ENCODE data around the gene BAAT. TPM values are rescaled to one million over a fixed set of nuclear protein-coding genes. Genes with fewer than 3 reads are reported as not detected.

Gene BAAT
- total RNA-seq, 4 donors from 2014 or later = not detected

DNA sequence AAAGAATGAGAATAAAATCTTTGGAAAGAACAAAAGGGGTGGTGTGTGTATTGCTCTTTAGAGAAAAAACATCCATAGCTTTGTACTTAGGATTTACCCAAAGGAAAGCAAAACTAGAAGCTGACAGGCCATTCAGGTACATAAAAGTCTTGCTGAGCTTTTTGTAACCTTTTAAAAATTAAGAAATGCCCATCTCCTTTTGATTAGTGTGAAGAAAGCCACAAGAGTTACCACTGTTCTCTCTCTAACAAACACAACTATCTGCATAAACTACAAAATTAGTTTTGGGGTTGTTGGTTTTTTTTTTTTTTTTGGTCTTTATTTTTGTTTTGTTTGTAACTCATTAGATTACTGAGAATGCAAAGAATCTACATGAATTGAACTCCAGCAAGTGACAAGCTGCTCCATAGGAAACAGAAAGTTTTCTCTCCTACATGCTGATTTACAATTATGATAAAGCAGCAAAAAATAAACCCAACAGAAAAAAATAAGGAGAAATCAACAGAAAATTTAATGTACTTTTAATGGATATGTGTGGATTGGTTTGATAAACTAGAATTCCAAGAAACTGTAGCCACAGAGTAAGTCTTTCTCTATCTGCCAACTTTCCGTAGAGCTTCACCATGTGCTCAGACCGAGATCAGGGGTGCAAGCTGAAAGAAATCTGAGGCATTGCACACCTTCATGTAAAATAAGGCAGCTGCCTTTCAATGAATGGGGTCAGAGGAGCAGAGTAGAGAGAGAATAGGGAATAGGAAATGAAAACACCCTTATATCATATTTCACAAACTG is 12.3 kb downstream of the BAAT start:
- no peak for DNase-seq (ENCODE audit: low spot score)
- no peak for ATAC-seq (ENCODE audit: low FRiP score)
- TF ChIP-seq, protein P1, sequence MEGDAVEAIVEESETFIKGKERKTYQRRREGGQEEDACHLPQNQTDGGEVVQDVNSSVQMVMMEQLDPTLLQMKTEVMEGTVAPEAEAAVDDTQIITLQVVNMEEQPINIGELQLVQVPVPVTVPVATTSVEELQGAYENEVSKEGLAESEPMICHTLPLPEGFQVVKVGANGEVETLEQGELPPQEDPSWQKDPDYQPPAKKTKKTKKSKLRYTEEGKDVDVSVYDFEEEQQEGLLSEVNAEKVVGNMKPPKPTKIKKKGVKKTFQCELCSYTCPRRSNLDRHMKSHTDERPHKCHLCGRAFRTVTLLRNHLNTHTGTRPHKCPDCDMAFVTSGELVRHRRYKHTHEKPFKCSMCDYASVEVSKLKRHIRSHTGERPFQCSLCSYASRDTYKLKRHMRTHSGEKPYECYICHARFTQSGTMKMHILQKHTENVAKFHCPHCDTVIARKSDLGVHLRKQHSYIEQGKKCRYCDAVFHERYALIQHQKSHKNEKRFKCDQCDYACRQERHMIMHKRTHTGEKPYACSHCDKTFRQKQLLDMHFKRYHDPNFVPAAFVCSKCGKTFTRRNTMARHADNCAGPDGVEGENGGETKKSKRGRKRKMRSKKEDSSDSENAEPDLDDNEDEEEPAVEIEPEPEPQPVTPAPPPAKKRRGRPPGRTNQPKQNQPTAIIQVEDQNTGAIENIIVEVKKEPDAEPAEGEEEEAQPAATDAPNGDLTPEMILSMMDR (IDR thresholded peaks at IDR 0.05) = no peak

DNA sequence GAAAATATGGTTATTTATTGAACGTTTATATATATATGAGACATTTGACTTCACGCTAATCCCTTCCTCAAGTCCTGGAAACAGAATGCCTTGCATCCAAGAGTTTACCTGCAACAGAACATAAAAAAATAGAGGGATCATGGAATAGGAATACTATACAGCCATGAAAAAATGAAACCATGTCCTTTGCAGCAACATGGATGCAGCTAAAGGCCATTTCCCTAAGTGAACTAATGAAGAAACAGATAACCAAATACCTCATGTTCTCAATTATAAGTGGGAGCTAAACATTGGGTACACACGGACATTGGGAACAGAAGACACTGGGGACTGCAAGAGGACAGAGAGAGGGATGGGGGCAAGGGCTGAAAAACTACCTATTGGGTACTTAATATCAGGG is 13.0 kb downstream of the BAAT start:
- TF ChIP-seq, protein P1 (IDR thresholded peaks at IDR 0.05) = no peak
- ATAC-seq (ENCODE audit: low FRiP score) (no peak), DNase-seq (ENCODE audit: low spot score) (no peak)

DNA sequence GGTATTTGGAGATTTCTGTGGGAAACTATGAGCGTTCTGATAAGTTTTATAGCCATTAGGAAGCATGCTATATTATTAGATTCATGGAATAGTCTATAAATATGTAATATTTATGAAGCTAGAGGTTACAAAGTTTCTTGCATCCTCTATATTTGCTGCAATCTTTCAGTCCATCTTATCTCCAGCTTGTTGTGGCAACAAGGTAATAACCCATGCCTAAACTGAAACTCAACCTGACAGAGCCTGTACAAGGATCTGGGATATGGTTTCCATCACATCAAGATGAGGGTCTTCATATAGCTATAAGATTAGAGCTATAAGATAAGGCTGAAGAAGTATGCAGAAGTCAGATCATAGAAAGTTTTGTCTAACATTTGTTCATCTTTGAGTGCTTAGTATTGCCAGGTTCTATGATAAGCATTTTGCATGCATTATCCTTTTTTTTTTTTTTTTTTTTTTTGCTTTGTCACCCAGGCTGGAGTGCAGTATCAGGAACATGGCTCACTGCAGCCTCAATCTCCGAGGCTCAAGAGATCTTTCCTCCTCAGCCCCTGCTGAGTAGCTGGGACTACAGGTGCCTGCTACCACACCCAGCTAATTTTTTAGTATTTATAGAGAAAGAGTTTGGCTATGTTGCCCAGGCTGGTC is 14.8 kb downstream of the BAAT start:
- ATAC-seq (ENCODE audit: low FRiP score) = no peak
- no peak for DNase-seq (ENCODE audit: low spot score)
- TF ChIP-seq, protein P1 (IDR thresholded peaks at IDR 0.05) = no peak

DNA sequence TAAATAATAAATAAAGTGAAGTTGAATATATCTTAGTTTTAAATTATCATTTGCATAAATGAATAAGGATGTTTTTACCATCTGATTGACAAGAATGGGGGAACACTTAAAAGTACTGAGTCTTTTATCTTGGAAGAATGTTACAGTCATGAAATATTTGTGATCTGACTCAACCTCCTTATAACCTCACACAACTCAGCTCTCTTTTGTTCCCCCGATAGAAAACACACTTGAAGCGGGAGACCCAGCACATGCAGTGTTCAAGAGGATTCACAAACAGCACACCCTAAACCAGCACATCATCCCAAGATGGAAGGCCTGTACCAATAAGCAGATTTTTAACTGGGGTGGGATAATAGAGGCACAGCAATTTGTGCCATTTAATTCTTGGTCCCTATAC is 15.5 kb downstream of the BAAT start:
- TF ChIP-seq, protein P1 (IDR thresholded peaks at IDR 0.05) = no peak
- ATAC-seq (ENCODE audit: low FRiP score) = no peak
- no peak for DNase-seq (ENCODE audit: low spot score)

DNA sequence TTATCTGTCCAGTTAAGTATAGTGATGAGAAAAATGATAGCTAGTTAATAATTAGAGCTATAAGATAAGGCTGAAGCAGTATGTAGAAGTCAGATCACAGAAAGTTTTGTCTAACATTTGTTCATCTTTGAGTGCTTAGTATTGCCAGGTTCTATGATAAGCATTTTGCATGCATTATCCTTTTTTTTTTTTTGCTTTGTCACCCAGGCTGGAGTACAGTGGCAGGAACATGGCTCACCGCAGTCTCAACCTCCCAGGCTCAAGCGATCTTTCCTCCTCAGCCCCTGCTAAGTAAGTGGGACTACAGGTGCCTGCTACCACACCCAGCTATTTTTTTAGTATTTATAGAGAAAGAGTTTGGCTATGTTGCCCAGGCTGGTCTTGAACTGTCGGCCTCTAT is 17.5 kb downstream of the BAAT start:
- TF ChIP-seq, protein P1 (IDR thresholded peaks at IDR 0.05) = no peak
- ATAC-seq (ENCODE audit: low FRiP score) = no peak
- no peak for DNase-seq (ENCODE audit: low spot score)

DNA sequence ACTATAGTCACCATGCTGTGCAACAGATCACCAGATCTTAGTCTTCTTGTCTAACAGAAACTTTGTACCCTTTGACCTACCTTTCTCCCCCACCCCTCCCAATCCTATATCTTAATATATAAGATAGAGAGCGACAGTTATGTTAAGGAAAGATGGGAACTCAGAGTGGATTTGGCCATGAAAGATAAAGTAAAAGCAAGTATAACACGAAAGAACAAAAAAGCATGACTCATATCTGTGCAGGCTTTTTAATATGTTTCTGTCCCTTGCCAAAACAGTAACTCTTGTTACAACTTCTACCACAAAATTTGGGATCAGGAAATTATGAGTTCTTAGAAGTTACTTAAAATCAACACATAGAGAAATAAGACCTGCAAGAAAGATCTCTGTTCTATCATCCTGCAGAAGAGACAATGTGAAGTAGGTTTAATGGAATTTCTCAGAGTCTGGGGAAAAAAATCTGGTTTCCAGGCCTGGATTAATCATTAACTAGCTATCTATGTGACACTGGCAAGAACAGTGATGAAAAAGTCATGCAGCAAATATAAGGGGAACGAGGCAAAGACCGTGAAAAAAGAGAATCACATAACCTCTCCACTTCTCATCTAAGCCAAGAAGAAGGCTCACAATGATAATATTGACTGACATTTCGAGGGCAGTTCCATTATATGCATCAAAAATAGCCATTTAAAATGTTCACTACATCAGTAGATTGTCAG is 18.6 kb downstream of the BAAT start:
- TF ChIP-seq, protein P1 (IDR thresholded peaks at IDR 0.05) = no peak
- no peak for DNase-seq (ENCODE audit: low spot score)
- ATAC-seq (ENCODE audit: low FRiP score) = no peak

Measured in omental fat pad (tissue), 4 donors.